A673 (cell line): ENCODE results near the gene WNK2.

Source experiments
- EZH2 ChIP-seq: fragments of 200-600 bp; sonication (generic); IDR thresholded peaks from 2 replicates; pipeline ENCODE4 v1.6.1; 2017; ENCODE audit warnings: borderline replicate concordance, low read depth, mild to moderate bottlenecking, mixed read lengths, antibody characterized with exemption, low read length; ENCODE audit not compliant: poor library complexity, severe bottlenecking
- TF ChIP-seq, protein P1 (sequence below): fragments of 300-800, 200-600 bp; sonication (generic); conservative IDR thresholded peaks from 2 replicates; pipeline ENCODE4 v1.5.1; 2017; ENCODE audit warnings: low read depth, mild to moderate bottlenecking, antibody characterized with exemption, low read length, moderate library complexity, mixed read lengths

DNA sequence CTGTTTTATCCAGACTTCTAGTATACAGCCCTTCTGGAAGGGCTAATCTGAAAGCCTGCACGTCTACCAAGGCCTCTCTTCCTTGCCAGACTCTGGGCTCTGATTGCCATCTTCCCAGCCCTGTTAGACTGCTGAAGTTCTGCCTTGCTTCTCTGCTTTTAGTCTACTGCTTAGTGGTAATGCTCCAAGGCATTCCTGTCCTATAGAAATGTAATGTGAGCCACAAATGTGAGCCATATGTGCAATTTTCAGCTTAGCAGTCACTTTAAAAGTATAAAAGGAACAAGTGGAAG, 32.1 kb downstream of the WNK2 start:
- TF ChIP-seq, protein P1, sequence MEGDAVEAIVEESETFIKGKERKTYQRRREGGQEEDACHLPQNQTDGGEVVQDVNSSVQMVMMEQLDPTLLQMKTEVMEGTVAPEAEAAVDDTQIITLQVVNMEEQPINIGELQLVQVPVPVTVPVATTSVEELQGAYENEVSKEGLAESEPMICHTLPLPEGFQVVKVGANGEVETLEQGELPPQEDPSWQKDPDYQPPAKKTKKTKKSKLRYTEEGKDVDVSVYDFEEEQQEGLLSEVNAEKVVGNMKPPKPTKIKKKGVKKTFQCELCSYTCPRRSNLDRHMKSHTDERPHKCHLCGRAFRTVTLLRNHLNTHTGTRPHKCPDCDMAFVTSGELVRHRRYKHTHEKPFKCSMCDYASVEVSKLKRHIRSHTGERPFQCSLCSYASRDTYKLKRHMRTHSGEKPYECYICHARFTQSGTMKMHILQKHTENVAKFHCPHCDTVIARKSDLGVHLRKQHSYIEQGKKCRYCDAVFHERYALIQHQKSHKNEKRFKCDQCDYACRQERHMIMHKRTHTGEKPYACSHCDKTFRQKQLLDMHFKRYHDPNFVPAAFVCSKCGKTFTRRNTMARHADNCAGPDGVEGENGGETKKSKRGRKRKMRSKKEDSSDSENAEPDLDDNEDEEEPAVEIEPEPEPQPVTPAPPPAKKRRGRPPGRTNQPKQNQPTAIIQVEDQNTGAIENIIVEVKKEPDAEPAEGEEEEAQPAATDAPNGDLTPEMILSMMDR: no peak
- TF ChIP-seq EZH2: no peak
